ENCODE results near the gene SMAD5. TPM values are rescaled to one million over a fixed set of nuclear protein-coding genes. Genes with fewer than 3 reads are reported as not detected.
A peak's percentile ranks its signal among the peaks of the same experiment; 100 is the strongest.

Gene SMAD5
- total and polyA plus RNA-seq, 2 of the 13 experiments (the other 11 are each of a cell fraction or from before 2014, with no cell fraction given) = 27.2 to 48.5 TPM

DNA sequence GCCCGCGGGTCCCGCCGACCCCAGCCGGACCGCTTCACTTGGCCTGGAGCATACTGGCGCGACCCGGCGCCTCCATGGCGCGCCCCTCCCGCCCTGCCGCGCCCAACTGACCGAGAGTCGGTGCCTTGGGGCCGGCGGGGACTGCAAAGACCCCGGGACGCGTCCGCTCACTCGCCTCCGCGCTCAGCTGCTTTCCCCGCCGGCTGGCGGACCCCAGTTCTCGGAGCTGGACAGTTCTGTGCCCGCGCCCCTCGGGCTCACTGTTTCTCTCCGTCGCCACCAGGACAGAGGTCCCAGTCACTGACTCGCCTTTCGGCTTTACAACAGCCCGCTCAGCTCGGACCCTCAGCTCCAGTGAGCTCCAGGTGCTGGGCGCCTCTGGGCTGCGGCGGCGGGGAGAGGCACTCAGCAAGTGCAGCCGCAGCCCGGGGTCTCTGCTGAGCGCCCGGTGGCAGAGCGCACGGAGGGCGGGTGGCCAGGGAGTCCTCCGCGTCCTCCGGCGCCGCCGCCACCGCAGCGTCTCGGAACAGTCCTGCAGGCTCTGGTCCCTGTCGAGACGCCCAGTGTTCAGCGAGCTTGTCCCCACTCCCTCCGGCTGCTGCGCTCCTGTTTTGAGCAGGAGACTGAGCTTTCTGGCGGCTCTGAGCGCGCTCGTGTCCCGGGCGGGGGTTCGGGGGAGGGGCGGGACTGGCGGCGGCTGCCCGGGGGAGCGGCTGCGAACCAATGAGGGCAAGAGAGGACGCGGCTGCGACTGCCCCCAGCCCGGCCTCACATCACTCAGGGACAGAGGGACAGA lies 60.1 kb downstream of the SMAD5 start, which contains the start of gene SMIM32 (continued):
- TF ChIP-seq, protein P1, sequence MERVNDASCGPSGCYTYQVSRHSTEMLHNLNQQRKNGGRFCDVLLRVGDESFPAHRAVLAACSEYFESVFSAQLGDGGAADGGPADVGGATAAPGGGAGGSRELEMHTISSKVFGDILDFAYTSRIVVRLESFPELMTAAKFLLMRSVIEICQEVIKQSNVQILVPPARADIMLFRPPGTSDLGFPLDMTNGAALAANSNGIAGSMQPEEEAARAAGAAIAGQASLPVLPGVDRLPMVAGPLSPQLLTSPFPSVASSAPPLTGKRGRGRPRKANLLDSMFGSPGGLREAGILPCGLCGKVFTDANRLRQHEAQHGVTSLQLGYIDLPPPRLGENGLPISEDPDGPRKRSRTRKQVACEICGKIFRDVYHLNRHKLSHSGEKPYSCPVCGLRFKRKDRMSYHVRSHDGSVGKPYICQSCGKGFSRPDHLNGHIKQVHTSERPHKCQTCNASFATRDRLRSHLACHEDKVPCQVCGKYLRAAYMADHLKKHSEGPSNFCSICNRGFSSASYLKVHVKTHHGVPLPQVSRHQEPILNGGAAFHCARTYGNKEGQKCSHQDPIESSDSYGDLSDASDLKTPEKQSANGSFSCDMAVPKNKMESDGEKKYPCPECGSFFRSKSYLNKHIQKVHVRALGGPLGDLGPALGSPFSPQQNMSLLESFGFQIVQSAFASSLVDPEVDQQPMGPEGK (CRISPR knock-in tag; IDR thresholded peaks at IDR 0.05) = peak; percentile 60; the same call in 1 of the 2 replicates
- TF ChIP-seq AKAP8 (CRISPR knock-in tag; IDR thresholded peaks at IDR 0.05) = peak; percentile 87; the same call in 1 of the 2 replicates

DNA sequence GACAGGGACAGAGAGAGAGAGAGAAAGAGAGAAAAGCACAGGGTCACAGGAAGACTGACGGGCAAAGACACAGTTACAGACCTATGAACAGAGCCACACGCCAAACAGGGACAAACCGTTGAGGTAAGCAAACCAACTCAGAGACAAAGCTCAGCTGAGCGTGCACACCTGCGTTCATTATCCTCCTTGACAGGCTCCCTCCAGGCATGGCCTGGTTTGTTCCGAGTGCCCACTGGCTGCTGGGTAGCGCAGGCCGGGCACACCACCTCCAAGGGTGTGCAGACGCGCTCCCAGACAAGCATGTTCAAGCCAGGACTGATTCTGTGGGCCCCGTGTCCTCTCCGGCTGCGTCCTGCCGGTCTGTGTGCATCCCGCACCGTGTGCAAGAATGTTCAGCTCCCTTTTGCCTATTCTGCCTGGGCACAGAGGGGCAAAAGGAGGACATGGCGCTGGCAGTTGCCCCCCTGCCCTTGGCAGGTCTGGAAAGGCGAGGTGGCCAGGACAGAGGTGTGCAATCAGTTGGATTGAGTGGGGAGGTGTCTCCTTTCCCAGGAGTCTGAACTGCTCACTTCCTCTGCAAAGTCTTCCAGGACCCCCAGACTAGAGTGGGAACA lies 60.8 kb downstream of the SMAD5 start:
- in situ Hi-C loops (cut with HindIII; ENCODE audit: extremely low pct_ligation_motif_present, low pct_unique_long_range_greater_than_20kb) = no loop called here
- BruUV-seq (replicated peaks) = no TSS peak
- Histone ChIP-seq H3K4me2 (ENCODE audit: low read depth, low read length) (peak overlapping the region; percentile 90), H4K20me1 (ENCODE audit: insufficient read depth, low read length) (no peaks in the 10 kb centered on the region), H3K4me1 (ENCODE audit: insufficient read depth, low read length) (peaks cover 30% of the 10 kb centered on the region), H2AFZ (ENCODE audit: low read length) (no peak overlapping the region), H3K9ac (ENCODE audit: insufficient read depth, low read depth, low read length) (peak overlapping the region; percentile 20; the same call in 1 of the 2 replicates), H3K79me2 (ENCODE audit: insufficient read depth, low read length) (no peaks in the 10 kb centered on the region), H3K27ac (ENCODE audit: extremely low read length, insufficient read depth, low read length) (no peak overlapping the region), H3K27me3 (ENCODE audit: control insufficient read depth in 1 of 2, insufficient read depth in 2 of 2, low read length in 2 of 2) (peaks cover 0 to 20% of the 10 kb centered on the region in 2 experiments; a peak in 3 of 5 replicates), H3K36me3 (replicated peaks in 1 of 2; ENCODE audit: control insufficient read depth in 1 of 2, insufficient read depth in 2 of 2, low read length in 2 of 2) (peaks cover 0 to 1% of the 10 kb centered on the region in 2 experiments; a peak in 1 of 5 replicates), H3K4me3 (replicated peaks in 1 of 3; ENCODE audit: insufficient read depth in 1 of 3, low read depth in 2 of 3, low read length in 3 of 3) (peak overlapping the region; percentile 68 to 74 (median 72)), H3K9me3 (ENCODE audit: low read length) (no peaks in the 10 kb centered on the region)
- POLR2A ChIA-PET = interaction anchor here (0.6 kb wide), 1 partner anchor 70 kb away, joined by 3 read pairs; no protein-coding TSS in a partner anchor
- 35% methylated on average over 7 of the region's 18 CpGs for WGBS (ENCODE audit: low lambda C conversion rate)
- no peak for DNase-seq (ENCODE audit: low spot score)
- peak; percentile 63 for ATAC-seq
- CTCF ChIA-PET (ENCODE audit: low intra/inter-chr PET ratio, low total read pairs) = no interaction called here
- FAIRE-seq = peak; percentile 30
- intact Hi-C loops (cut with micrococcal nuclease; ENCODE audit: unreplicated experiment) = no loop called here
- no peak for TF ChIP-seq ZBTB1 (CRISPR knock-in tag; IDR thresholded peaks at IDR 0.05; ENCODE audit: borderline replicate concordance)
- peak; percentile 21; the same call in 1 of the 2 replicates for TF ChIP-seq ZNF891 (CRISPR knock-in tag; IDR thresholded peaks at IDR 0.05)
- TF ChIP-seq ZNF577 (CRISPR knock-in tag; IDR thresholded peaks at IDR 0.05; ENCODE audit: borderline replicate concordance, low read depth) = no peak
- TF ChIP-seq SSRP1 (CRISPR knock-in tag; IDR thresholded peaks at IDR 0.05) = no peak
- TF ChIP-seq SAP130 (CRISPR knock-in tag; IDR thresholded peaks at IDR 0.05; ENCODE audit: low read depth) = peak; percentile 17; the same call in 1 of the 2 replicates
- no peak for TF ChIP-seq ZNF382 (CRISPR knock-in tag; IDR thresholded peaks at IDR 0.05; ENCODE audit: borderline replicate concordance)
- TF ChIP-seq ZNF749 (CRISPR knock-in tag; IDR thresholded peaks at IDR 0.05; ENCODE audit: borderline replicate concordance) = no peak
- 0 out of 2 replicates have a peak, but pooled peaks have one; percentile 5 for TF ChIP-seq MEIS2 (CRISPR knock-in tag; IDR thresholded peaks at IDR 0.05)
- no peak for TF ChIP-seq THAP11 (CRISPR knock-in tag; IDR thresholded peaks at IDR 0.05)
- TF ChIP-seq RELA (CRISPR knock-in tag; IDR thresholded peaks at IDR 0.05) = no peak
- TF ChIP-seq HOXA7 (CRISPR knock-in tag; IDR thresholded peaks at IDR 0.05) = no peak
- TF ChIP-seq SKI (IDR thresholded peaks at IDR 0.05; ENCODE audit: partially characterized antibody) = peak; percentile 1
- TF ChIP-seq DNMT3B (CRISPR knock-in tag; conservative IDR thresholded peaks at IDR 0.05) = no peak
- TF ChIP-seq, protein P2, sequence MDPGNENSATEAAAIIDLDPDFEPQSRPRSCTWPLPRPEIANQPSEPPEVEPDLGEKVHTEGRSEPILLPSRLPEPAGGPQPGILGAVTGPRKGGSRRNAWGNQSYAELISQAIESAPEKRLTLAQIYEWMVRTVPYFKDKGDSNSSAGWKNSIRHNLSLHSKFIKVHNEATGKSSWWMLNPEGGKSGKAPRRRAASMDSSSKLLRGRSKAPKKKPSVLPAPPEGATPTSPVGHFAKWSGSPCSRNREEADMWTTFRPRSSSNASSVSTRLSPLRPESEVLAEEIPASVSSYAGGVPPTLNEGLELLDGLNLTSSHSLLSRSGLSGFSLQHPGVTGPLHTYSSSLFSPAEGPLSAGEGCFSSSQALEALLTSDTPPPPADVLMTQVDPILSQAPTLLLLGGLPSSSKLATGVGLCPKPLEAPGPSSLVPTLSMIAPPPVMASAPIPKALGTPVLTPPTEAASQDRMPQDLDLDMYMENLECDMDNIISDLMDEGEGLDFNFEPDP (CRISPR knock-in tag; conservative IDR thresholded peaks at IDR 0.05) = 0 out of 2 replicates have a peak, but pooled peaks have one; percentile 57
- no peak for TF ChIP-seq CREM (IDR thresholded peaks at IDR 0.05)
- no peak for TF ChIP-seq CREM (CRISPR knock-in tag; IDR thresholded peaks at IDR 0.05)
- TF ChIP-seq ZFP90 (CRISPR knock-in tag; IDR thresholded peaks at IDR 0.05; ENCODE audit: borderline replicate concordance) = no peak
- no peak for TF ChIP-seq ZNF841 (CRISPR knock-in tag; IDR thresholded peaks at IDR 0.05; ENCODE audit: borderline replicate concordance)

All from HepG2 (cell line).